HL-60 (cell line): ENCODE results near the gene CD300LB.

Source experiments
- DNase-seq, 2 experiments: peaks; one replicate each; pipeline ENCODE4 v3.0.0-alpha.2; 2010 to 2020; ENCODE audit warnings: low read depth in 1 of 2, low spot score in 1 of 2
- H3K27ac ChIP-seq: fragments of 250-450 bp; sonication (Bioruptor Pico); replicated peaks from 2 replicates; pipeline ENCODE4 v1.5.1; 2020; ENCODE audit warnings: mild to moderate bottlenecking, moderate library complexity
- H3K27me3 ChIP-seq: fragments of 250-450 bp; sonication (Bioruptor Pico); 2 replicates; pipeline ENCODE4 v1.5.1; 2021; ENCODE audit warnings: mild to moderate bottlenecking, moderate library complexity; ENCODE audit not compliant: insufficient read depth, poor library complexity, severe bottlenecking
- H3K4me3 ChIP-seq: replicated peaks from 2 replicates; pipeline ENCODE4 v1.5.1; 2011; ENCODE audit warnings: mild to moderate bottlenecking, control low read depth, low read length; ENCODE audit not compliant: insufficient read depth
- CTCF ChIP-seq: IDR thresholded peaks from one replicate; pipeline ENCODE4 v1.5.1; 2011; ENCODE audit warnings: low read length, control low read depth, inconsistent platforms; ENCODE audit not compliant: insufficient read depth
- GABPA ChIP-seq: IDR thresholded peaks from 2 replicates; pipeline ENCODE4 v1.6.1; 2012; ENCODE audit warnings: low read depth
- POLR2AphosphoS5 ChIP-seq: IDR thresholded peaks from 2 replicates; pipeline ENCODE4 v1.6.1; 2012; ENCODE audit warnings: low read depth
- REST ChIP-seq: IDR thresholded peaks from 2 replicates; pipeline ENCODE4 v1.6.1; 2012; ENCODE audit warnings: low read depth; ENCODE audit not compliant: insufficient replicate concordance
- SPI1 ChIP-seq: IDR thresholded peaks from 2 replicates; pipeline ENCODE4 v1.6.1; 2012; ENCODE audit warnings: low read depth, mild to moderate bottlenecking, borderline replicate concordance

CD300LB gene

GRCh38 chr17:74544991-74545842 is 13.9 kb upstream of the CD300LB start:
- TF ChIP-seq POLR2AphosphoS5, result no peak
- TF ChIP-seq REST, result no peak
- TF ChIP-seq CTCF, result no peak
- no peak for TF ChIP-seq SPI1
- TF ChIP-seq GABPA, result no peak
- DNase-seq, result no peak
- Histone ChIP-seq H3K4me3 (peak overlapping the region; percentile 36), H3K27me3 (no peaks in the 10 kb centered on the region), H3K27ac (peak overlapping the region; percentile 66)

- no peak overlapping the region for H3K27ac ChIP-seq
- no peaks in the 10 kb centered on the region for H3K27me3 ChIP-seq
- DNase-seq, result no peak
- H3K4me3 ChIP-seq, result no peak overlapping the region
- no peak for TF ChIP-seq SPI1
- TF ChIP-seq REST, result no peak
- TF ChIP-seq GABPA, result no peak
- TF ChIP-seq POLR2AphosphoS5, result no peak
- TF ChIP-seq CTCF, result no peak
Measured at GRCh38 chr17:74543891-74544760, 12.9 kb upstream of the CD300LB start.

GRCh38 chr17:74543406-74543805 is 12.1 kb upstream of the CD300LB start:
- DNase-seq, result no peak
- no peak overlapping the region for H3K27ac ChIP-seq
- H3K4me3 ChIP-seq, result no peak overlapping the region
- no peaks in the 10 kb centered on the region for H3K27me3 ChIP-seq
- no peak for TF ChIP-seq REST
- no peak for TF ChIP-seq GABPA
- no peak for TF ChIP-seq SPI1
- no peak for TF ChIP-seq POLR2AphosphoS5
- TF ChIP-seq CTCF, result no peak
